Amniotic epithelial cell (primary cell): ENCODE results near the gene RHOBTB1.
A peak's percentile ranks its signal among the peaks of the same experiment; 100 is the strongest.

Experiments used
- DNase-seq: peaks from one replicate; pipeline ENCODE4 v3.0.0-alpha.2; 2010; ENCODE audit warnings: low read depth

RHOBTB1 gene

DNA sequence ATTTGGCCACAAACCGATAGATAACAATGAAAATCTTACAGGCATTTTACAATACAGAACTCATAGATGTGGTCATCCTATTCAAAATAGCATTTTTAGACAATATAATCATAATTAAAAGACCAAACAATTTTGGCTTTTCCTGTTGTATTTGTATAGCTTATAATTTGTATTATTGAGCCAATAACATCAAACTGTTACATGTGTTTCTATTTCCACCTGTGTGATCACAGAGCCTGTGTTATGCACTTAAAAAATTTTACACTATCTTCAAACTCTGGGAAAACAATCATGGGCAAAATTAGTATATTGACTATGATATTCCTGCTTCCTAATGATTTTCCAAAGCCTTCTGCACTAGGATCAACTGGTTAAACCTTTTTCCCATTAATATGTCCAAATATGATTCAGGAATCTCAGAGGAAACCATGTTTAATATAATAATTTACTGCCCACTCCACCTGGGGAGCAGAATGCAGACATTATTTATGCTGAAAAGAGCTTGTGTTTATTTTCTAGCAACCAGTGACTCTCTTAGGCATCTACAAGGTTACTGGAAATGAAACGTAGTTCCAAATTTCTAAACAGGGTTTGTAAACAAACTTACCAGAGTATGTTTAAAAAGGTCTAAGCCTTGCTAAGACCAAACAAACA is 1.7 kb downstream of the RHOBTB1 start:
- no peak for DNase-seq

DNA sequence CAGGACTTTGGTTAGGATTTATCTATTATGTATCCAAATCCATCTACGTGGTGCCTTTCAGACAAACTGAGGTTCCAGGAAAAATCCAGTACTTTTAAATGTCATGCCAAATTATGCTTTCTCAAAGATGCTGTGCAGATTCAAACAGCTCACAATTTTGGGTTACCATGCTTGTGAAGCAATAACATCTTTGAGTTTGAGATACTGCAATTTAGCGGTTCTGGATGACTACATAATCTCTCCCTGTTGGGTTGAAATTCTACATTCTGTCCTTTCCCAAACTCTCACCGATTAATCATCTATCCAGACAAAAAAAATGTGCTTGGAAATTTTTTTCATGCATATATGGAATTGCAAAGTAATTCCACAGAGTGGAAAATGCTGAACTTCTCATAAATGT is 3.5 kb downstream of the RHOBTB1 start:
- DNase-seq = peak; percentile 59

DNA sequence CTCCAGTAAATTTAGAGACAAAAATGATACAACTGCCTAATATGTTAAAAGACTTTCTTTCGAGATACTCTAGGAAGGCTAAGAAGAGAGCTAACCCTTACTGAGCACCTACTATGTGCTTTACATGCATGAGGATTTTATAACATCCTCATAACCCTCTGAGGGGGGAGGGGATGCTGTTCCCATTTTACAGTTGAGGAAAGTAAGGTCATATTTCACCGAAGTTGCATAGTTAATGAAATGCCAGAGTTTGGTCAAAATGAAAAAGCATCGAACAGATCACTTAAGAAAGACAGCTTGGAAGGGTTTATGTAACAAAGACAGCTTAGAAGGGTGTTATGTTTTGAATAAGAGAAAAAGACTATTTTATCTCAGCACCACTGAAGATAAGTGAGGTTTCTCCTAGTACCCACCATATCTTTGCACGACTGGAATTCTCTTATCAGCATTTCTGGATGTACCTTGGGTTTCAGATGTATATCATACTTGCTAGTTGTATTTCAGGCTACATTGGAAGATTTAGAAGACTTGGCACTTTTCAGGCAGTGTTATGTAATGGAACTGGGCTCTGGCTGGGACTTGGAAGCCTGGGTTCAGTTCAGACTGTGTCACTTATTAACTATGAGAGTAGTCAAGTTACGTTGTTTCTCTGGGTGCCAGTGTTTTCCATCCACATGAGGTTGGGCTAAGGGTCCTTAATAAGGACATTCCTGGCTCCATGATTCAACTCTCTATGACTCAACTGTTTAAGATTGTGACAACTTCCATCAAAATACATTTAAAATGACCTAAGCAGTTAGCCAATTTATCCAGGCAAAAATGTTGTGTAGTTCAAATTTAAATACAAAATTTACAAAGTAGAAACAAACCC is 6.0 kb downstream of the RHOBTB1 start:
- DNase-seq = peak; percentile 67

DNA sequence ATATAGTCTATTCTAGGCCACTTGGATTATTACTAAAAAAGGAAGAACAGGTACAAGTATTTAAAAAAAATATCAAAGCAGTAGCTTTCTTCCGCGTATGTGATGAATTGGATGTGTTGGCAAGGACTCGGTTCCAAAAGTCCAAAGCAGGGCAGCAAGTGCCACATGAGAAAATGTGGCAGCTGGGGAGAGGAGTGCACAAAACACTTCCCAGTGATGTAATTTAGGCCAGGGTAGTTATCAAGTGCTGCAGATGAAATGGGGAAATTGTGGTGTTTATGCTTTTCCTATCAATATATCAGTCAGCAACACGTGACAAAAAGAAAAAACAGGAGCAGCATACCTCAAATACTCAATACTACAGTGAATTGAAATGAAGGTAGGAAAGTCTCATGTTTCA is 7.0 kb downstream of the RHOBTB1 start:
- DNase-seq = no peak

DNA sequence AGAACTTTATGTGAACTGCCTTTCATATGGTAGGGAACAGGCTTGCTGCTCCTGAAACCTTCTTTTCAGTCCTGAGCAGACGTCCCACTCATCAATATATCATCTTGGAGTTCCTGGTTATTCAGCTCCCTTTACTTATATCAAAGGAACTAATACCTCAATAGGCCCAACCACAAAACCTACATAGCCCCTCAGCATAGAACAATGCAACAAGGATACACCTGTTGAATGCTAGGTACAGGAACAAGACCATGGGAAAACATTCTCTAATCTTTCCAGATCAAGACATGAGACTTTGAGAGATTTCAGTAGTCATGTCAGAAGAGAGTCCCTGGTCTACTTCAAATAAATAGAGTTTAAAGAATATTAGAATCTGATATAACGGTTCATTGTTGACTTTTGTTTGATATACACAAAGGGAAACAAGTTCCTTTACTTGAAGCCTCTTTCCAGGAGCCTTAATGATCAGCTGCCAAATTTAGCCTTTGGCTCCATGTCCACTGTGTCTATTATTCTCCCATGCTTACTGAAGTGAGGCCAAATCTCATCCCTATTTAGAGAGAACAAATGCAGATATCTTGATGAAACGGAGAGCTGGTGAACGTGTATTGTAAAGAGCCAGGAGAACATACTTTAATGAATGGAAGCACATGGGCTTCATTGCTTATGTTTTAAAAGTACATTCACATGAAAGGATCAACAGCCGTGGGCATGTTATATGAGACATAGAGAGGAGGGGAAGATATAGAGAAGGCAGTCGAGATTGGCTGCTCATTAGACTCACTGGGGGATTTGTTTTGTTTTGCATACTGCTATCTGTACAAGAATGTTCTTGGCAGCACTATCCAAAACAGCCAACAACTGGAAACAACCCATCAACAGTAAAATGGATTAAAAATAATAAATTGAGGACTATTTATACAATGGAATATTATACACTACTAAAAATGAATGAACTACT is 9.5 kb downstream of the RHOBTB1 start:
- no peak for DNase-seq

DNA sequence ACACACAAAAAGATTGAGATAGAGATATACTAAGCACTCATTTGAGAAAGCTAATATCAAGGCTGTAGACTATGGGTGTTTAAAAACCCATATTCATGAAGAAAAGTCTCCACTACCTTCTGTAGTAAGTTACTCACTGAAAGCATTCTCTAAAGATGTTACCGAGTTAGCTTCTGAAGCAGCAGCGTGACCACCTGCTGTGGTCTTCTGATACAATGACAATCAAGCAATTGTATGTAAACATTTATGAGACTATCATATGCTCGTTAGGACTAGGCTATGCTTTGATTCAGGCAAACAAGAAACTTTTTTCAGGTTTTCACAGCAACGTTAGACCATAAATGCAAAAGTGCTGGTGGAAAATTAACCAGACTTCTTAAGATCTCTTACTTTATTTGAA is 11.2 kb downstream of the RHOBTB1 start:
- DNase-seq = no peak

DNA sequence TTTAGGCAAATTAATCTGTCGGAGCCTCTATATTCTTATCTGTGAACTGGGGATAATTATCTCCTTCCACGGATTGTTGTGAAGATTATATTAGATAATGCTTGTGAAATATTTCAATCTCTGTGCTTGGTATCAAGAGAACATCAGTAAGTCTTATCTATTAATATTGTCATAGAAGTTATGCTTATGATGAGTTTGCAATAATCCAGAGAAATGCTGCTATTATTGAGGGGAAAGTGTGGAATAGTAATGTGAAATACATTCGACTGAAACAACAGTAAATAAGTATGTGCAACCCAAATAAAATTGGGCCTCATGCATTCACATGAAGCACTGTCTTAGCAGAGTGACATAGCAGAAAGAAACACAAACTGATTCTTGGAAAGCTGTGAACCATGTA is 13.7 kb downstream of the RHOBTB1 start:
- DNase-seq = no peak

DNA sequence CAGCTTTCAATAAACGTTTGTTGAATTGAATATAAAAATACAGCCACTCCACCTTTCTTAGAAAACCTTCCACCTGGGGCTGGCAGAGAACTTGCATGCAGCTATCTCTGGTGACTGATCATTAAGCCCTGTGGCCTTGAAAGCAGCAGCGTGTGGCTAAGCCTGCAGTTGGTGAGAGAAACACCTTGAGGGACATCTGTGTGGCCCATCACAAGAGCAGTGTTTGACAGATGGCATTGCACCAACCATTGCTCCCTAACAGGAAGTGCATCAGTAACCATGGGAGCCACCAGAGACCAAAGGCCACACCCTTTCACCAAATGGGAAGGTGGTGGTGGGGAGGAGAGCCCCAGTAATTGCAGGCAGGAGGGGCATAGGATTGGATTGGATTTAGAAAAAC is 22.4 kb downstream of the RHOBTB1 start:
- no peak for DNase-seq

DNA sequence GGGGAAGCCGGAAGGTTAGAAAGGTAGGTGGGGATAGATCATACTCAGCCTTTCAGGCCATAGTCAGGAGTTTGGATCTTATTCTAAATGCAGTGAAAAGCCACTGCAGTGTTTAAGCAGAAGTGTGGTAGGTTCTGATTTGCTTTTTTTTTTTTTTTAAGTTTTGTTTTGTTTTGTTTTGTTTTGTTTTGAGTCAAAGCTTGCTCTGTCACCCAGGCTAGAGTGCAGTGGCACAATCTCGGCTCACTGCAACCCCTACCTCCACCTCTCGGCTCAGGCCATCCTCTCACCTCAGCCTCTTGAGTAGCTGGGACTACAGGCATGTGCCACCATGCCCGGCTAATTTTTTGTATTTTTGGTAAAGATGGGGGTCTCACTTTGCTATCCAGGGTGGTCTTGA is 23.5 kb downstream of the RHOBTB1 start:
- no peak for DNase-seq

DNA sequence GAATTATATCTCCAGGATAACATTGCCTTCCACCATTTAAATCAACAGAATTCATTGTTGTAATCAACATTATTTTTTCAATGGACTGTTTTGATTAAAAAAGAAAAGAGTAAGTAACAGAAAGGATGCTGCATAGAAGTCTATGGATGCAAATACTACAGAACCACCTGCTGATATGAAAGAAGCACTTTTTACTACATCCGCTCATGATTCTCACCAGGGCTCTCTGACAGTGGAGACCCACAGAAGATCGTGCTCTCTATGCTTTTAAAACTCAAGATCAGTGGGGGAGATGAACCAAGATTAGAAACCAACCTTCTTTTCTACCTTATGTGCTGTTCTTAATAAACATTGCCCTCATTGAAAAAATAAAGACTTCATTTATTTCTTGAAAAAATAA is 24.4 kb downstream of the RHOBTB1 start:
- no peak for DNase-seq

DNA sequence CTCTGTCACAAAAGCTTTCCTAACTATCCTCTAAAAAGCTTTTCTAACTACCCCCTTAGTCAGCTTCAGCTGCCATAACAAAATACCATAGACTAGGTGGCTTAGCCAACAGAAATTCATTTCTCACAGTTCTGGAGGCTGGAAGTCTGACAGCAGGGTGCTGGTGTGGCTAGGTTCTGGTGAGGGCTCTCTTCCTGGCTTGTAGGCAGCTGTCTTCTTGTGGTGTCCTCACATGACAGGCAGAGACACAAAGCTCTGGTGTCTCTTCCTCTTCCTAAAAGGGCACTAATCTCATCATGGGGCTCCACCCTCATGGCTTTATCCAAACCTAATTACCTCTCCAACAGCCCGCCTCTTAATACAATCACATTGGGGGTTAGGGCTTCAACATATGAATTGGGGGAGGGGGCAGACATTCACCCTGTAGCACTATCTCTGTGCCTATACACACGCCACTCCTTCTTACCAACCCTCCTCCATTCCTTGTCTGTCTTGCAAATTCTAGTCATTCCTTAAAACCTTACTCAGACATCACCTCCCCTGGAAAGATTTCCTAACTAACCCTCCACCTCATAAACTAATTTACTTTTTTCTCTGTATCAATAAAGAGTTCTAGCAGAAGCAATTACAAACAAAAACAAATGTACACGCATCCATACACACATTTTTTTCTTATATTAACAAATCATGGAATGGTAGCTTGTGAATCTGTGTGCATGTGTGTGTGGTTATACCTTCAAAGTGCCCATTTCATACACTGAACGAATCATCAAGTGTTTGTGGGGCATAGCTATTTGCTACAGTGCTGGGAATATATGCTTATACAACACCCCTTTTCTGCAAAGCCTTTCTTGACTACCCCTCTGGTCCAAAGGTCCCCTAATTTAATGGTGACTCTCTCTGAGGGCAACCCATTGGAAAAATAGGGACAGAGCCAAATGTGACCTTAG is 26.4 kb downstream of the RHOBTB1 start:
- peak; percentile 63 for DNase-seq

DNA sequence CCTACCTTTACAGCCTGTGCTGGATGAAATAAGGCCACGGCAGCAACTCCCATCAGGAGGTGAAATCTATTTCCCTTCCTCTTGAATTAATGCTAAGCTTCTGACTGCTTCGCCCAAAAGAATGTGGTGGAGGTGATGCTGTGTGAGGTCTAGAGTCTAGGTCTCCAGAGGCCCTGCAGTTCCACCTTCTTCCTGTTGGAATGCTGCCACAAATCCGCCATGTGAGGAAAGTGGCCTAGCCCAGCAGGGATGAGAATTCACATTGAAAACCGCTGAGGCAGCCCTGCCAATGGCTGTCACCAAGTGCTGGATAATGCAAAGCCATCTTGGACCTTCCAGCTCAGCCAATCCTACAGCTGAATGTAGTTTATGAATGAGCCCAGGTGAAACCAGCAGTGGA is 28.0 kb downstream of the RHOBTB1 start:
- DNase-seq = no peak

DNA sequence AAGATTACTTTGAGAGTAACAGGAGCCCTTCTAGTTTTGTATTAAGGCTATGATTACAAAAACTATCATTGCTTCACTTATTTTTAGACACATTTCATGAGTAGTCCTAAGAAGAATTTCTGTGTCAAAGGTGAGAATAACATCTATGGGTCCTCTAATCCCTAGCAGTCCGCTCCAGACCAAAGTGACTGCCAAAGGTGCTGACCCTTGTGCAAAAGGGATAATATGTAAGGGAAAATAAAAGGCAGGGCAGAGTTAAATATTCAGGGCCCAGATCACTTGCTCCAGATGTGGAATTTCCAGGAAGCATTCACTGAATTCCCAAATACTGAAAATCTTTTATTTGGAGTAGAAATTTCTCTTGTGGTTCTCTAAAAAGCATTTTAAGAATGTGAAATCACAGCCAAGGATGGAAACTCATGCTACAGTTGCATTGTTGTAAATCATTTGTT is 29.3 kb downstream of the RHOBTB1 start:
- peak; percentile 92 for DNase-seq

DNA sequence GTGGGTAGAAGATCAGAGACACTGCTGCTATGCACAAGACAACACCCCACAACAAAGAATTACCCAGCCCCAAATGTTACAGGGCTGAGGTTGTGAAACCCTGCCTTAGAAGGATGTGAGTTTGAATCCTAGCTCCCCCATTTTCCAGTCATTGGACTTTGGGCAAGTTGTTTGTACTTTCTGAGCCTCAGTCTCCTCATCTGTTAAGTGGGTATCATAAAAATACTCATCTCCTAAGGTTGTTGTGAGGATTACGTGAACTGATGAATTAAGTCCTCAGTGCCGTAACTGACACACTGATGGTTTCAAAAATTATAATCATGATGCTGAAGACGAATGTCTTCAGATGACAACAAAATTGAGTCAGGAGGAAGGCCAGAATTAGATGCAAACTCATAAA is 30.3 kb downstream of the RHOBTB1 start:
- DNase-seq = no peak

DNA sequence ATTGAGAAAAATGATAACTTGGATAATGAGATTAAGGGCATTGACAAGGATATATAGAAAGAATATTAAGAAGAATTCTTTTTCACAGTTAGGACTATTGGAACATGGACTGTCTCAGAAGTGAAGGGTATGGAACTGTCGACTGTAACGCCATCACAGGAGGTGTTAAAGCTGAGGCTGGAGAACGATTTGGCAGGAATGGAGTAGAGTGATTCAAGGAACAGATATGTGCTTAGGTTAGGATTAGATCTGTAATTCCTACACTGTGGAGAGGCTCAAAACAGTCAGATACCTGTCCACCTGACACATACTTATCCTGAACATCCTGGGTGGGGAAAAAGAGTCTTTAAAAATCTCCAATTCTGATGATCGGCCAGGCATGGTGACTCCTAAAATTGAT is 30.9 kb downstream of the RHOBTB1 start:
- no peak for DNase-seq

DNA sequence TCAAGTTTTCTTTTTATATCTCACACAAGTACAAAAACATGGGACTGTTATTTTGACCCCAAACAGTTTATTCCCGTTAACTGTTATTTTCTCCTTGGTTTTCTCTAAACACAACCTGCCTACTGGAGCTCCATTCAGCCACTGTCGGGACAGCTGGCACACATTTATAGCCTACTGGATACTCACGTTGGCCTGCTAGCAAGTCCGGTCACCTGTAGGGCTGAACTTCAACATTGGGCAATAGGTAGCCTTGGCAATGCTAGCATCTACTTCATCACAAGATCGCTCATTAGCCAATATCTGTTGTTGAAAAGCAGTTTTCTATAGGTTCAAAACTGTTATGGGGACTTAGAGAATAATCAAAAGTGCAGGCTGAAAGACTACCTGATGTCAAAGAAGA is 32.3 kb downstream of the RHOBTB1 start:
- no peak for DNase-seq

DNA sequence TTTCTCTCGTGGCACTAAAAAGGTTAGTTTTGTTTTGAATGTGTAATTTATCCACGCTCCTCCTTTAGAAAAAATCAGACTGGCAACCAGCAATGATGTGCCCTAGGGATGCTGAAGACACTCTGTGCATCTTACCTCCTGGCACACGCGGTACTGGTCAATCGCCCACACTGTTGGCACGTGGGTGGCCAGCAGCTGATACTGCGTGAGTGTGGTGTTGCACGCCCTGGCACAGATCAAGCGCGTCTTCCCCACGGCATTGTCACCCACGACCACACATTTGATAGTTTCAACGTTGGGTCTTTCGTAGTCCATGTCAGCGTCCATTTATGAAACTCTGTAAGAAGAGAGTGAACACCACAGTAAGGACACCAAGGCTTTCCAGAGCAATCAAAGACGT is 32.8 kb downstream of the RHOBTB1 start:
- no peak for DNase-seq

DNA sequence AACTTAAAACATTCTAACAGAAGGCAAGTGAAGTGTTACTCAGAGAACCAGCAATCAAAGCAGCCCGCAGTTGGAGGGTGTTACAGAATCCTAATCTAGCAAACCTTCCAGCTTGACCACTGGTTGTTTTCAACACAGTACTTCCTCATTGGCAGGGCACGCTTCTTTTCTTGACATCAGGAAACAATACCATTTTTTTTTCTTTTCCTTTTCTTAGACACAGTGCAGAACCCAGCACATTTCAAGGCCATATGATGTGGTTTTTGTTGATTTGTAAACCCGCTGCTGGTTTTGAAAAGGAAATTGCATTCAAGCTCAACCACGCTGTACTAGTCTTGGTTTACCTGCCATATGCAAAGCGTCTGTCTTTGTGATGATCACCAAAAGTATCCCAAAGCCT is 33.4 kb downstream of the RHOBTB1 start:
- DNase-seq = no peak

DNA sequence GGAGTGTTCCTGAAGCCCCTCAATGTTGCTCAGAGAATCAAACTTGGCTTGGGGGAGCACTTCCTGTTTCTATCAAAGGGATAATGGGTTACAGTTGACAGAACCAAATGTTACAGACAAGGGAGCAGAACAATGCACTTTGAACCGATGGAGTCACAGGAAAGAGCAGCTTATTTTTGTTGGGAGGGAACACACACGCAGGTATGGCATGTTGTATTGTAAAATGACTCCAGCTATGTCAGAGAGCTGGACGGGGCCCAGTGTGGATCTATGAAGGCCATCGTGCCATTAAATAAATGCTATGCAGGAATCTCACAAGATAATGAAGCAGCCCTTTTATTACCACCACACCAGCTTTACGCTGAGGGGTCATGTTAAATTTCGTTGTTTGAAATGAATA is 35.1 kb downstream of the RHOBTB1 start:
- no peak for DNase-seq

DNA sequence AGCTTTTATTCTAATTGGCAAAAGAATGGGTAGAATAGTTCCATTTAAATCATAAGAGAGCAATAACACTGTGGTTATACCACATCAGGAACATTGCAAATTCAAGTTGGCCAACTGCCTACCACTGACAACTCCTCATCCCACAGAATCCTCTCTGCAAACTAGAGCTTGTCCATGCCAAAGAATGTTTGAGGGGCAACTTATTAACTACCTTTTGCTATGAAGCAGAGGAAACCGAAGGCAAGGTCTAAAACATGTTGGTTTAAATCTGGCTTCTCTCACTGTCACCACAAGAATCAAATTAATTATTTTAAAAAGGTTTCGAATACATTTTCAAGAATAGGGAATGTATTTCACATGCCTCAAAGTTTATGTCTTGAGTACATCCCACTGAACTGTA is 36.0 kb downstream of the RHOBTB1 start:
- peak; percentile 24 for DNase-seq

DNA sequence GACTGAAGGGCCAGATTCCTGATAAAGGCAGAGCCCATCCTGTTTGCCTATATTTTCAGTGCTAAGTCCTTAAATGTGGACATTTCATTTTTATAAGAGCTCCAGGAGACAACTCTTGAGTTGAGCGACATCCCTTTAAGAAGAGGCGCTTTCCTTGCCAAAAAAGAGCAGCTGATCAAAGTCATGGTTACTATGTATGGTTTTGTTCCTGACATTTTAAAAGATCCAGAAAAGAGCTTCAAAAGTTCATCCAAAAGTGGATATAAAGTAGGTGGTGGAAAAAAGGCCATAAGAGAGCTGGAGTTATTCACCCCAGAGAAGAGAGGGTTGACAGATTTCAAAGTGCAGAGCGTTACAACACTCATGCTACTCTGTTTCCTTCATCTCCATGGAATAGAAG is 36.7 kb downstream of the RHOBTB1 start:
- DNase-seq = no peak
